Activated T-cell treated with anti-CD3 and anti-CD28 coated beads for 24 hours (primary cell): ENCODE results near the gene MEGF11.

Source experiments
- DNase-seq: peaks from one replicate; pipeline ENCODE4 v3.0.0-alpha.2; 2020; ENCODE audit warnings: low read depth

The MEGF11 gene

GRCh38 chr15:66215811-66216210 lies 37.7 kb downstream of the MEGF11 start:
- no peak for DNase-seq

- no peak for DNase-seq
These were observed 39.3 kb downstream of the MEGF11 start for GRCh38 chr15:66214246-66214645.

GRCh38 chr15:66212563-66212921 lies 41.0 kb downstream of the MEGF11 start:
- DNase-seq = no peak

- DNase-seq = no peak
These were observed 41.6 kb downstream of the MEGF11 start for GRCh38 chr15:66211670-66212562.

- DNase-seq = no peak
These were observed 42.9 kb downstream of the MEGF11 start for GRCh38 chr15:66210684-66211083.

GRCh38 chr15:66198757-66199156 lies 54.8 kb downstream of the MEGF11 start:
- DNase-seq = no peak

- no peak for DNase-seq
These were observed 56.9 kb downstream of the MEGF11 start for GRCh38 chr15:66196602-66197001.

- no peak for DNase-seq
These were observed 57.8 kb downstream of the MEGF11 start for GRCh38 chr15:66195621-66196230.

- DNase-seq = no peak
These were observed 60.5 kb downstream of the MEGF11 start for GRCh38 chr15:66193066-66193465.

- no peak for DNase-seq
These were observed 62.8 kb downstream of the MEGF11 start for GRCh38 chr15:66190746-66191145.

- no peak for DNase-seq
These were observed 64.3 kb downstream of the MEGF11 start for GRCh38 chr15:66189291-66189690.

GRCh38 chr15:66188464-66188863 lies 65.1 kb downstream of the MEGF11 start:
- DNase-seq = no peak

- DNase-seq = no peak
These were observed 66.3 kb downstream of the MEGF11 start for GRCh38 chr15:66187271-66187670.

- no peak for DNase-seq
These were observed 67.3 kb downstream of the MEGF11 start for GRCh38 chr15:66186049-66186825.

GRCh38 chr15:66184936-66185790 lies 68.4 kb downstream of the MEGF11 start:
- DNase-seq = no peak

- DNase-seq = no peak
These were observed 69.1 kb downstream of the MEGF11 start for GRCh38 chr15:66184492-66184891.

GRCh38 chr15:66180531-66181097 lies 72.9 kb downstream of the MEGF11 start:
- DNase-seq = no peak

- no peak for DNase-seq
These were observed 75.0 kb downstream of the MEGF11 start for GRCh38 chr15:66178531-66178910.

GRCh38 chr15:66172324-66172980 lies 81.1 kb downstream of the MEGF11 start:
- no peak for DNase-seq

GRCh38 chr15:66171841-66172240 lies 81.7 kb downstream of the MEGF11 start:
- DNase-seq = no peak

- no peak for DNase-seq
These were observed 82.8 kb downstream of the MEGF11 start for GRCh38 chr15:66170716-66171115.
